Neural cell (in vitro differentiated cells): Measurements from ENCODE around the gene UMPS. TPM values are rescaled to one million over a fixed set of nuclear protein-coding genes. Genes with fewer than 3 reads are reported as not detected.

ENCODE experiments used
- H2AFZ ChIP-seq: fragments of 200-600, 300-800 bp; sonication (generic), shearing (Covaris generic); 2 replicates; pipeline ENCODE4 v1.6.0; 2014; ENCODE audit warnings: low read depth, mild to moderate bottlenecking, antibody characterized with exemption, low read length, moderate library complexity
- H3F3A ChIP-seq: fragments of 200-600 bp; shearing (Covaris generic); 2 replicates; pipeline ENCODE4 v1.6.1; 2016; ENCODE audit warnings: mild to moderate bottlenecking, moderate library complexity, mixed read lengths, antibody characterized with exemption, low read length; ENCODE audit not compliant: insufficient read depth, poor library complexity, severe bottlenecking
- H3K27ac ChIP-seq: fragments of 200-600, 300-800 bp; sonication (generic), shearing (Covaris generic); 2 replicates; pipeline ENCODE4 v1.5.1; 2014; ENCODE audit warnings: mild to moderate bottlenecking, low read length, moderate library complexity
- H3K27me3 ChIP-seq: fragments of 300-800, 200-600 bp; sonication (generic), shearing (Covaris generic); 2 replicates; pipeline ENCODE4 v1.6.0; 2014; ENCODE audit warnings: mild to moderate bottlenecking, low read depth, low read length, moderate library complexity; ENCODE audit not compliant: insufficient read depth
- H3K36me3 ChIP-seq: fragments of 300-800, 200-600 bp; sonication (generic), shearing (Covaris generic); 2 replicates; pipeline ENCODE4 v1.5.1; 2014; ENCODE audit warnings: mild to moderate bottlenecking, antibody characterized with exemption, low read length, moderate library complexity; ENCODE audit not compliant: insufficient read depth
- H3K4me2 ChIP-seq: fragments of 300-800, 200-600 bp; sonication (generic), shearing (Covaris generic); 2 replicates; pipeline ENCODE4 v1.6.0; 2014; ENCODE audit warnings: mild to moderate bottlenecking, low read length
- H3K4me3 ChIP-seq: fragments of 300-800, 200-600 bp; sonication (generic), shearing (Covaris generic); 2 replicates; pipeline ENCODE4 v1.5.1; 2014; ENCODE audit warnings: mild to moderate bottlenecking, low read length, moderate library complexity
- H3K79me2 ChIP-seq: fragments of 200-600 bp; shearing (Covaris generic); replicated peaks from 2 replicates; pipeline ENCODE4 v1.6.0; 2014; ENCODE audit warnings: mild to moderate bottlenecking, low read length, moderate library complexity; ENCODE audit not compliant: insufficient read depth
- H3K9ac ChIP-seq: fragments of 300-800, 200-600 bp; sonication (generic), shearing (Covaris generic); 2 replicates; pipeline ENCODE4 v1.6.1; 2016; ENCODE audit warnings: mild to moderate bottlenecking, low read length, mixed read lengths
- H3K9me2 ChIP-seq: fragments of 200-600 bp; shearing (Covaris generic); 2 replicates; pipeline ENCODE4 v1.6.1; 2016; ENCODE audit warnings: mild to moderate bottlenecking, low read length, mixed read lengths; ENCODE audit not compliant: insufficient read depth
- H3K9me3 ChIP-seq: fragments of 200-600, 300-800 bp; sonication (generic), shearing (Covaris generic); 2 replicates; pipeline ENCODE4 v1.6.1; 2016; ENCODE audit warnings: mild to moderate bottlenecking, mixed run types, low read length, moderate library complexity, mixed read lengths
- H4K20me1 ChIP-seq: fragments of 200-600 bp; shearing (Covaris generic); 2 replicates; pipeline ENCODE4 v1.6.1; 2016; ENCODE audit warnings: mild to moderate bottlenecking, mixed run types; ENCODE audit not compliant: insufficient read depth
- CTCF ChIP-seq: fragments of 450-650 bp; IDR thresholded peaks from 2 replicates; pipeline ENCODE4 v1.5.1; 2014; ENCODE audit warnings: antibody characterized with exemption, mild to moderate bottlenecking, moderate library complexity; ENCODE audit not compliant: poor library complexity, severe bottlenecking
- EP300 ChIP-seq: fragments of 450-650 bp; conservative IDR thresholded peaks from 2 replicates; pipeline ENCODE4 v1.6.1; 2014; ENCODE audit warnings: antibody characterized with exemption, mild to moderate bottlenecking, moderate library complexity; ENCODE audit not compliant: poor library complexity, severe bottlenecking
- EZH2 ChIP-seq: fragments of 200-600, 300-800 bp; shearing (Covaris generic), sonication (generic); IDR thresholded peaks from 2 replicates; pipeline ENCODE4 v1.6.1; 2014; ENCODE audit warnings: antibody characterized with exemption, low read length, borderline replicate concordance, mild to moderate bottlenecking; ENCODE audit not compliant: insufficient read depth, poor library complexity, severe bottlenecking
- MXI1 ChIP-seq: fragments of 450-650 bp; conservative IDR thresholded peaks from 2 replicates; pipeline ENCODE4 v1.6.1; 2014; ENCODE audit warnings: antibody characterized with exemption, mild to moderate bottlenecking; ENCODE audit not compliant: poor library complexity, severe bottlenecking
- POLR2AphosphoS5 ChIP-seq: IDR thresholded peaks from 2 replicates; pipeline ENCODE4 v1.6.1; 2012
- RAD21 ChIP-seq: fragments of 450-650 bp; conservative IDR thresholded peaks from 2 replicates; pipeline ENCODE4 v1.6.1; 2014; ENCODE audit warnings: antibody characterized with exemption, mild to moderate bottlenecking, moderate library complexity
- SMC3 ChIP-seq: fragments of 450-650 bp; conservative IDR thresholded peaks from 2 replicates; pipeline ENCODE4 v1.6.1; 2014; ENCODE audit warnings: antibody characterized with exemption, mild to moderate bottlenecking, moderate library complexity; ENCODE audit not compliant: poor library complexity
- TAF1 ChIP-seq: IDR thresholded peaks from 2 replicates; pipeline ENCODE4 v1.6.1; 2012; ENCODE audit warnings: low read depth
- polyA plus RNA-seq: library from polyadenylated mRNA; depleted of rRNA; stranded (reverse); fragments of >200 nt; gene quantifications from 2 replicates; pipeline ENCODE4 v1.2.3, GENCODE V29; 2014
- TF ChIP-seq, protein P1 (sequence below): IDR thresholded peaks from 2 replicates; pipeline ENCODE4 v1.6.1; 2012; ENCODE audit warnings: borderline replicate concordance

Gene UMPS
- polyA plus RNA-seq, 1 donor from 2014 or later, result 22.5 TPM

DNA sequence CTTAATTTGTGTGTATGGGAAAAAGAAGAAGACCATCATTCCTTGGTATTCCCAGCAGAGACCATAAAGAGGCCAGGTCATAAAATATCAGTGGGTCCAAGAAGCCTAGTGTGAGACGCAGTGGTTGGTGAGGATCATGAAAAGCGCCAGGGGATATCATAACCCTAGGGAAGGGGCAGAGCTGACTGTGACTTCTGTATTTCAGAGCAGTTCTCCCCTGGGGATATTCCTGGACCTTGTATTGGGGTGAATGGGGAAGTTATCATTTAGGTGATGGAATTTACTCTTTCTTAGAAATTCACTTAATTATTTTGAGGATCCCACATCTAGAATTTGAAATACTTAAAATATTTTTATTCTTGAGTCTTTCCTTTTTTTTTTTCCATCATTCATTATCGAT, 34.9 kb upstream of the UMPS start:
- Histone ChIP-seq H3K9me3 (no peaks in the 10 kb centered on the region), H2AFZ (no peak overlapping the region), H3K27ac (no peak overlapping the region), H3K27me3 (no peaks in the 10 kb centered on the region), H3K4me3 (no peak overlapping the region), H3K9me2 (no peaks in the 10 kb centered on the region), H3F3A (no peaks in the 10 kb centered on the region), H3K4me2 (no peak overlapping the region), H3K36me3 (no peaks in the 10 kb centered on the region), H4K20me1 (no peaks in the 10 kb centered on the region), H3K9ac (no peak overlapping the region), H3K79me2 (no peaks in the 10 kb centered on the region)
- no peak for TF ChIP-seq TAF1
- no peak for TF ChIP-seq CTCF
- TF ChIP-seq SMC3, result no peak
- no peak for TF ChIP-seq EZH2
- TF ChIP-seq, protein P1, sequence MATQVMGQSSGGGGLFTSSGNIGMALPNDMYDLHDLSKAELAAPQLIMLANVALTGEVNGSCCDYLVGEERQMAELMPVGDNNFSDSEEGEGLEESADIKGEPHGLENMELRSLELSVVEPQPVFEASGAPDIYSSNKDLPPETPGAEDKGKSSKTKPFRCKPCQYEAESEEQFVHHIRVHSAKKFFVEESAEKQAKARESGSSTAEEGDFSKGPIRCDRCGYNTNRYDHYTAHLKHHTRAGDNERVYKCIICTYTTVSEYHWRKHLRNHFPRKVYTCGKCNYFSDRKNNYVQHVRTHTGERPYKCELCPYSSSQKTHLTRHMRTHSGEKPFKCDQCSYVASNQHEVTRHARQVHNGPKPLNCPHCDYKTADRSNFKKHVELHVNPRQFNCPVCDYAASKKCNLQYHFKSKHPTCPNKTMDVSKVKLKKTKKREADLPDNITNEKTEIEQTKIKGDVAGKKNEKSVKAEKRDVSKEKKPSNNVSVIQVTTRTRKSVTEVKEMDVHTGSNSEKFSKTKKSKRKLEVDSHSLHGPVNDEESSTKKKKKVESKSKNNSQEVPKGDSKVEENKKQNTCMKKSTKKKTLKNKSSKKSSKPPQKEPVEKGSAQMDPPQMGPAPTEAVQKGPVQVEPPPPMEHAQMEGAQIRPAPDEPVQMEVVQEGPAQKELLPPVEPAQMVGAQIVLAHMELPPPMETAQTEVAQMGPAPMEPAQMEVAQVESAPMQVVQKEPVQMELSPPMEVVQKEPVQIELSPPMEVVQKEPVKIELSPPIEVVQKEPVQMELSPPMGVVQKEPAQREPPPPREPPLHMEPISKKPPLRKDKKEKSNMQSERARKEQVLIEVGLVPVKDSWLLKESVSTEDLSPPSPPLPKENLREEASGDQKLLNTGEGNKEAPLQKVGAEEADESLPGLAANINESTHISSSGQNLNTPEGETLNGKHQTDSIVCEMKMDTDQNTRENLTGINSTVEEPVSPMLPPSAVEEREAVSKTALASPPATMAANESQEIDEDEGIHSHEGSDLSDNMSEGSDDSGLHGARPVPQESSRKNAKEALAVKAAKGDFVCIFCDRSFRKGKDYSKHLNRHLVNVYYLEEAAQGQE, result no peak
- TF ChIP-seq EP300, result no peak
- no peak for TF ChIP-seq POLR2AphosphoS5
- TF ChIP-seq RAD21, result no peak
- TF ChIP-seq MXI1, result no peak

DNA sequence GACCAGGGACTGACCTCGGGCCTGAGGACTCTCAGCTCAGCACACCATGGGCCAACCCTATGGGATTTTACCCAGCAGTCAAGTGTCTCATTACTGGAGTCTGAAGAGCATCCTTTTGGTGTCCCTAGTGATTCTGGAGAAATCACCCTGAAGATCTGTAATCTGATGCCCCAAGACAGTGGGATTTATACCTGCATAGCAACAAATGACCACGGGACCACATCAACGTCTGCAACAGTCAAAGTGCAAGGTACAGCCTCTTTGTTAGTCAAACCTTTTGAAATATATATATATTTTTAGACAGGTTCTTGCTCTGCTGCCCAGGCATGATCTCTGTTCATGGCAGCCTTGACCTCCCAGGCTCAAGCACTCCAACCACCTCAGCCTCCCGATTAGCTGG, 34.2 kb upstream of the UMPS start:
- no peaks in the 10 kb centered on the region for H3K9me2 ChIP-seq

More for the DNA sequence above, 34.2 kb upstream of the UMPS start:
- H3K36me3 ChIP-seq, result no peaks in the 10 kb centered on the region
- H3K4me3 ChIP-seq, result no peak overlapping the region
- no peak overlapping the region for H3K4me2 ChIP-seq
- no peaks in the 10 kb centered on the region for H3F3A ChIP-seq
- no peaks in the 10 kb centered on the region for H4K20me1 ChIP-seq
- H2AFZ ChIP-seq, result no peak overlapping the region
- H3K9me3 ChIP-seq, result no peaks in the 10 kb centered on the region
- H3K9ac ChIP-seq, result no peak overlapping the region
- no peak overlapping the region for H3K27ac ChIP-seq
- H3K27me3 ChIP-seq, result no peaks in the 10 kb centered on the region
- H3K79me2 ChIP-seq, result no peaks in the 10 kb centered on the region
- TF ChIP-seq POLR2AphosphoS5, result no peak
- TF ChIP-seq EZH2, result no peak
- no peak for TF ChIP-seq RAD21
- TF ChIP-seq MXI1, result no peak
- TF ChIP-seq CTCF, result no peak
- no peak for TF ChIP-seq EP300
- TF ChIP-seq, protein P1, result no peak
- no peak for TF ChIP-seq SMC3
- no peak for TF ChIP-seq TAF1
